Measurements from ENCODE around the gene ZDHHC4. TPM values are rescaled to one million over a fixed set of nuclear protein-coding genes. Genes with fewer than 3 reads are reported as not detected.

The ZDHHC4 gene
- total RNA-seq, 1 experiment from 2014 or later = 96.1 TPM

DNA sequence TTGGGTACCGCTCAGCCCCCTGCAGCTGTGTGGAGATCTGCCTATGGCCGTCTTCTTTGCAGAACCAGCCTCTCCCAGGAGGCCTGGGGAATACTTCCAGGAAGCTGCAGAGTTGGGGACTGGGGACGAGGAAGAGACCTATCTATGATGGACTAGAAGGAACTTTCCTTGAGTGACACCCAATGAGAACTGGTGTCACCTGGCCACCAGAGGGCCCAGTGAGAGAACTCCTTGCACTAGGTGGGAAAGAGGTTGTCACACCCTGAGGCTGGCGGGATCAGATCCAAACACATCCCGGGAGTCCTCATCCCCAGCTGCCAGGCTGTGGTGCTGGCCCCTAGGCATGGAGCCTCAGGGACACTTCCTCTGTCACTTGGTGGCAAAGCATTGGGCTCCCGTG lies 21.1 kb upstream of the ZDHHC4 start:
- ChIA-PET POLR2A (ENCODE audit: unreplicated experiment) (no interaction called here), CTCF (no interaction called here)
- H3F3A ChIP-seq (ENCODE audit: insufficient read depth, low read depth) = no peaks in the 10 kb centered on the region
- H3K27me3 ChIP-seq (ENCODE audit: insufficient read depth, low read depth) = no peaks in the 10 kb centered on the region
- no peak overlapping the region for H3K4me3 ChIP-seq
- no peak overlapping the region for H2AFZ ChIP-seq
- H3K4me1 ChIP-seq (replicated peaks; ENCODE audit: insufficient read depth) = no peaks in the 10 kb centered on the region
- DNase-seq = peak in 1 of 2 experiments; percentile 48
- no TSS peak for BruUV-seq (replicated peaks)
- H3K9me3 ChIP-seq (ENCODE audit: insufficient read depth, low read depth) = no peaks in the 10 kb centered on the region
- H3K27ac ChIP-seq = no peak overlapping the region
- TF ChIP-seq, protein P1, sequence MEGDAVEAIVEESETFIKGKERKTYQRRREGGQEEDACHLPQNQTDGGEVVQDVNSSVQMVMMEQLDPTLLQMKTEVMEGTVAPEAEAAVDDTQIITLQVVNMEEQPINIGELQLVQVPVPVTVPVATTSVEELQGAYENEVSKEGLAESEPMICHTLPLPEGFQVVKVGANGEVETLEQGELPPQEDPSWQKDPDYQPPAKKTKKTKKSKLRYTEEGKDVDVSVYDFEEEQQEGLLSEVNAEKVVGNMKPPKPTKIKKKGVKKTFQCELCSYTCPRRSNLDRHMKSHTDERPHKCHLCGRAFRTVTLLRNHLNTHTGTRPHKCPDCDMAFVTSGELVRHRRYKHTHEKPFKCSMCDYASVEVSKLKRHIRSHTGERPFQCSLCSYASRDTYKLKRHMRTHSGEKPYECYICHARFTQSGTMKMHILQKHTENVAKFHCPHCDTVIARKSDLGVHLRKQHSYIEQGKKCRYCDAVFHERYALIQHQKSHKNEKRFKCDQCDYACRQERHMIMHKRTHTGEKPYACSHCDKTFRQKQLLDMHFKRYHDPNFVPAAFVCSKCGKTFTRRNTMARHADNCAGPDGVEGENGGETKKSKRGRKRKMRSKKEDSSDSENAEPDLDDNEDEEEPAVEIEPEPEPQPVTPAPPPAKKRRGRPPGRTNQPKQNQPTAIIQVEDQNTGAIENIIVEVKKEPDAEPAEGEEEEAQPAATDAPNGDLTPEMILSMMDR (conservative IDR thresholded peaks at IDR 0.05) = peak; percentile 71
- no peak for TF ChIP-seq EZH2 (IDR thresholded peaks at IDR 0.05; ENCODE audit: low read depth)
- intact Hi-C loops (cut with micrococcal nuclease; ENCODE audit: unreplicated experiment) = no loop called here
- no peaks in the 10 kb centered on the region for H3K36me3 ChIP-seq (ENCODE audit: low read depth)
- H3K79me2 ChIP-seq (ENCODE audit: low read depth) = no peaks in the 10 kb centered on the region
- no peaks in the 10 kb centered on the region for H4K20me1 ChIP-seq (ENCODE audit: insufficient read depth)
- H3K9me2 ChIP-seq (ENCODE audit: insufficient read depth) = no peaks in the 10 kb centered on the region
- no peak overlapping the region for H3K4me2 ChIP-seq

DNA sequence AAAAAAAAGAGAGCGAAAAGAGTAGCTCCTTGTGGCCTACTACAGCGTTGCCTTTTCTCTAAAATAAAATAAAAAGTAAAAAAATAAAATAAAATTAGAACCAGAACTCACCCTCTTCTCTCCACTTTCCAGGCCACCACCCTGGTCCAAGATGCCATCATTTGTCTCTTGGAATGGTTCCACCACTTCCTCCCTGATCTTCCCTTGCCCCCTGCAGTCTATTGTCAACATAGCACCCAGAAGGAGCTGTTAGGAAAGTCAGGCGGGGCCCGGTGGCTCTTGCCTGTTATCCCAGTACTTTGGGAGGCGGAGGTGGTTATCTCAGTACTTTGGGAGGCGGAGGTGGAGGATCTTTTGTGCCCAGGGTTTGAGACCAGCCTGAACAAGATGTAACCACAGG lies 18.4 kb upstream of the ZDHHC4 start:
- Histone ChIP-seq H3K4me3 (no peak overlapping the region), H3K27ac (no peak overlapping the region), H3K9me2 (ENCODE audit: insufficient read depth) (no peaks in the 10 kb centered on the region), H3K79me2 (ENCODE audit: low read depth) (no peaks in the 10 kb centered on the region), H4K20me1 (ENCODE audit: insufficient read depth) (no peaks in the 10 kb centered on the region), H2AFZ (no peak overlapping the region), H3F3A (ENCODE audit: insufficient read depth, low read depth) (no peaks in the 10 kb centered on the region), H3K4me1 (replicated peaks; ENCODE audit: insufficient read depth) (no peaks in the 10 kb centered on the region), H3K4me2 (no peak overlapping the region), H3K27me3 (ENCODE audit: insufficient read depth, low read depth) (no peaks in the 10 kb centered on the region), H3K36me3 (ENCODE audit: low read depth) (no peaks in the 10 kb centered on the region), H3K9me3 (ENCODE audit: insufficient read depth, low read depth) (no peaks in the 10 kb centered on the region)
- no TSS peak for BruUV-seq (replicated peaks)
- CTCF ChIA-PET = interaction anchor here (0.5 to 1.2 kb wide), 6 partner anchors 43 to 707 kb away, joined by 3 to 5 read pairs (median 3); no protein-coding TSS in a partner anchor
- peak in 1 of 2 experiments; percentile 28 for DNase-seq
- TF ChIP-seq, protein P1 (conservative IDR thresholded peaks at IDR 0.05) = peak; percentile 60
- no peak for TF ChIP-seq EZH2 (IDR thresholded peaks at IDR 0.05; ENCODE audit: low read depth)
- POLR2A ChIA-PET (ENCODE audit: unreplicated experiment) = interaction anchor here (0.6 kb wide), 1 partner anchor 16 kb away, joined by 21 read pairs; no protein-coding TSS in a partner anchor
- intact Hi-C loops (cut with micrococcal nuclease; ENCODE audit: unreplicated experiment) = no loop called here

DNA sequence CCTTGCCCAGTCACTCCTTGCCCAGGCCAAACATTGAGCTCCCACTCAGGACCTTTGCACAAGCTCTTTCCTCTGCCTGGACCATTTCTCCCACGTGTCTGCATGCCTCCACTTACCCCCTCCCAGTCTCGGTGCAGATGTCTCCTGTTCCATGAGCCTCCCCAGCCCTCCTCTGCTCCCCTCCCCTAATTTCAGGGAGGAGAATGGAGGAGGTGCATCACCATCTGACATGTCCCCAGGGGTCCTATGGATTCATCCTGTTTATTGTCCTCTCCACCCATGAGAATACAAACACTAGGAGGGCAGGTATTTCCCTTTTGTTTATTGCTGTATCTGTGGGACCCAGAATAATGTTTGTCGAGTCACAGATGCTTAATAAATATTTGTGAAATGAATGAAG lies 17.4 kb upstream of the ZDHHC4 start:
- H3K79me2 ChIP-seq (ENCODE audit: low read depth) = no peaks in the 10 kb centered on the region
- no peaks in the 10 kb centered on the region for H3K36me3 ChIP-seq (ENCODE audit: low read depth)
- H3K4me2 ChIP-seq = no peak overlapping the region
- no peaks in the 10 kb centered on the region for H3K9me3 ChIP-seq (ENCODE audit: insufficient read depth, low read depth)
- H3F3A ChIP-seq (ENCODE audit: insufficient read depth, low read depth) = no peaks in the 10 kb centered on the region
- no peak overlapping the region for H2AFZ ChIP-seq
- no peaks in the 10 kb centered on the region for H4K20me1 ChIP-seq (ENCODE audit: insufficient read depth)
- no TSS peak for BruUV-seq (replicated peaks)
- H3K9me2 ChIP-seq (ENCODE audit: insufficient read depth) = no peaks in the 10 kb centered on the region
- no peak for TF ChIP-seq EZH2 (IDR thresholded peaks at IDR 0.05; ENCODE audit: low read depth)
- TF ChIP-seq, protein P1 (conservative IDR thresholded peaks at IDR 0.05) = no peak
- intact Hi-C loops (cut with micrococcal nuclease; ENCODE audit: unreplicated experiment) = no loop called here
- H3K4me3 ChIP-seq = no peak overlapping the region
- ChIA-PET POLR2A (ENCODE audit: unreplicated experiment) (interaction anchor here (0.7 kb wide), 1 partner anchor 16 kb away, joined by 4 read pairs; no protein-coding TSS in a partner anchor), CTCF (no interaction called here)
- no peak overlapping the region for H3K27ac ChIP-seq
- no peak for DNase-seq
- H3K27me3 ChIP-seq (ENCODE audit: insufficient read depth, low read depth) = peaks cover 7% of the 10 kb centered on the region; the same call in 1 of the 2 replicates
- H3K4me1 ChIP-seq (replicated peaks; ENCODE audit: insufficient read depth) = no peaks in the 10 kb centered on the region
